Thymus (tissue), 14 donors: Measurements from ENCODE around the gene SHBG. TPM values are rescaled to one million over a fixed set of nuclear protein-coding genes. Genes with fewer than 3 reads are reported as not detected.
A peak's percentile ranks its signal among the peaks of the same experiment; 100 is the strongest.

Source experiments
- DNase-seq, 9 donors: peaks; one replicate each; pipeline ENCODE4 v3.0.0-alpha.2; 2013; ENCODE audit warnings: low spot score in 9 of 9, low read depth in 6 of 9, missing footprints in 1 of 9
- H3K27ac ChIP-seq, 2 donors: one replicate each; pipeline ENCODE4 v1.5.1; 2013; ENCODE audit warnings: control low read depth in 1 of 2, low read depth in 1 of 2, low read length in 1 of 2, mild to moderate bottlenecking in 1 of 2, moderate library complexity in 1 of 2
- H3K27me3 ChIP-seq, 2 donors: one replicate each; pipeline ENCODE4 v1.5.1; 2013; ENCODE audit warnings: low read length in 1 of 2; ENCODE audit not compliant: control insufficient read depth in 2 of 2, insufficient read depth in 1 of 2
- H3K36me3 ChIP-seq, 2 donors: one replicate each; pipeline ENCODE4 v1.5.1; 2013; ENCODE audit warnings: low read length in 1 of 2, mild to moderate bottlenecking in 1 of 2, moderate library complexity in 1 of 2; ENCODE audit not compliant: control insufficient read depth in 2 of 2, insufficient read depth in 2 of 2
- H3K4me1 ChIP-seq, 2 donors: one replicate each; pipeline ENCODE4 v1.5.1; 2013; ENCODE audit warnings: low read length in 2 of 2; ENCODE audit not compliant: control insufficient read depth in 2 of 2, insufficient read depth in 2 of 2
- H3K4me3 ChIP-seq, 2 donors: one replicate each; pipeline ENCODE4 v1.5.1; 2013; ENCODE audit warnings: low read length in 2 of 2, control low read depth in 1 of 2, mild to moderate bottlenecking in 1 of 2
- H3K9me3 ChIP-seq, 2 donors: one replicate each; pipeline ENCODE4 v1.5.1; 2013; ENCODE audit warnings: low read length in 1 of 2, mild to moderate bottlenecking in 1 of 2; ENCODE audit not compliant: control insufficient read depth in 2 of 2, insufficient read depth in 1 of 2
- WGBS: extraction: QIAGEN DNeasy Blood & Tissue Kit; methylation state at CpG from one replicate; pipeline ENCODE4 v1.1.7; 2013; 5-methylcytosine and 5-hydroxymethylcytosine counted together
- long read RNA-seq, 10 donors: transcript quantifications; one replicate each; lab custom pipeline, GENCODE V29; 2026
- polyA plus RNA-seq: library from polyadenylated mRNA; stranded (reverse); fragments of 200-250 nt; gene quantifications from one replicate; pipeline ENCODE4 v1.2.3, GENCODE V29; 2013
- total RNA-seq: library from RNA; stranded (reverse); fragments of 120-200 nt; gene quantifications from one replicate; pipeline ENCODE4 v1.2.4, GENCODE V29; 2013
- donor health status: healthy.

SHBG gene, protein sequence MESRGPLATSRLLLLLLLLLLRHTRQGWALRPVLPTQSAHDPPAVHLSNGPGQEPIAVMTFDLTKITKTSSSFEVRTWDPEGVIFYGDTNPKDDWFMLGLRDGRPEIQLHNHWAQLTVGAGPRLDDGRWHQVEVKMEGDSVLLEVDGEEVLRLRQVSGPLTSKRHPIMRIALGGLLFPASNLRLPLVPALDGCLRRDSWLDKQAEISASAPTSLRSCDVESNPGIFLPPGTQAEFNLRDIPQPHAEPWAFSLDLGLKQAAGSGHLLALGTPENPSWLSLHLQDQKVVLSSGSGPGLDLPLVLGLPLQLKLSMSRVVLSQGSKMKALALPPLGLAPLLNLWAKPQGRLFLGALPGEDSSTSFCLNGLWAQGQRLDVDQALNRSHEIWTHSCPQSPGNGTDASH
- 0.09 TPM for total RNA-seq
- polyA plus RNA-seq = 0.62 TPM
- long read RNA-seq, donor 1 = 0 reads
- long read RNA-seq, donor 2 = 0 reads
- long read RNA-seq, donor 3, partial matches to known transcripts = 16 of 63 reads
- long read RNA-seq, donor 3, other reads (novel, unspliced or antisense) = 46 of 63 reads
- long read RNA-seq, donor 4 = 0 reads
- long read RNA-seq, donor 5, partial matches to known transcripts = 0 of 2 reads
- long read RNA-seq, donor 5, other reads (novel, unspliced or antisense) = 0 of 2 reads
- long read RNA-seq, donor 6 = 0 reads
- long read RNA-seq, donor 7 = 0 reads
- long read RNA-seq, donor 8 = 0 reads
- long read RNA-seq, donor 9 = 0 reads
- long read RNA-seq, donor 10 = 0 reads

DNA sequence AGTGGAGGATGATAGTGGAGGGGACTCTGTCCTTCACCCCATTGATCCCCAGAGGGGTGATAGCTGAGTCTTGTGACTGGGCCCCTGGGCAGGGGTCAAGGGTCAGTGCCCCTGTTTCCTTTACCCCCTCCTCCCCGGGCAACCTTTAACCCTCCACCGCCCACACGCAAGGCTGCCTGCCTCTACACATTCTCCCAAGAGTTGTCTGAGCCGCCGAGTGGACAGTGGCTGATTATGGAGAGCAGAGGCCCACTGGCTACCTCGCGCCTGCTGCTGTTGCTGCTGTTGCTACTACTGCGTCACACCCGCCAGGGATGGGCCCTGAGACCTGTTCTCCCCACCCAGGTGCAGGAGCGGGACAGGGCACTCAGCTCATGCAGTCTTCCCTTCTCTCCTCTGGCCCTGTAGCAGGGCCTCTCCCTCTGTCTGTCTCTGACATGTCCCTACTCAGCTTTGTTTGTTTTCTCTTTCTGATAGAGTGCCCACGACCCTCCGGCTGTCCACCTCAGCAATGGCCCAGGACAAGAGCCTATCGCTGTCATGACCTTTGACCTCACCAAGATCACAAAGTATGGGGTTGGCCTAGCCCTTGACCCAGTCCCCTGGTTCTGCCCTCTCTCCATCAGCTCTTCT, at the start of gene SHBG:
TSS of gene SHBG (plus strand) at position 197 of the 633 bp plus-strand sequence. CDS start at position 235, 38 bp downstream.
- Histone ChIP-seq H3K4me3 (no peak within 1 kb of the TSS), H3K9me3 (no peaks in the 10 kb centered on the region), H3K36me3 (no peaks in the 10 kb centered on the region), H3K27me3 (peaks cover 0 to 8% of the 10 kb centered on the region in 2 donors), H3K4me1 (peaks cover 5 to 22% of the 10 kb centered on the region in 2 donors), H3K27ac (no peak within 1 kb of the TSS)
- WGBS = 96% methylated on average over 13 of the region's 13 CpGs
- no peak for DNase-seq

DNA sequence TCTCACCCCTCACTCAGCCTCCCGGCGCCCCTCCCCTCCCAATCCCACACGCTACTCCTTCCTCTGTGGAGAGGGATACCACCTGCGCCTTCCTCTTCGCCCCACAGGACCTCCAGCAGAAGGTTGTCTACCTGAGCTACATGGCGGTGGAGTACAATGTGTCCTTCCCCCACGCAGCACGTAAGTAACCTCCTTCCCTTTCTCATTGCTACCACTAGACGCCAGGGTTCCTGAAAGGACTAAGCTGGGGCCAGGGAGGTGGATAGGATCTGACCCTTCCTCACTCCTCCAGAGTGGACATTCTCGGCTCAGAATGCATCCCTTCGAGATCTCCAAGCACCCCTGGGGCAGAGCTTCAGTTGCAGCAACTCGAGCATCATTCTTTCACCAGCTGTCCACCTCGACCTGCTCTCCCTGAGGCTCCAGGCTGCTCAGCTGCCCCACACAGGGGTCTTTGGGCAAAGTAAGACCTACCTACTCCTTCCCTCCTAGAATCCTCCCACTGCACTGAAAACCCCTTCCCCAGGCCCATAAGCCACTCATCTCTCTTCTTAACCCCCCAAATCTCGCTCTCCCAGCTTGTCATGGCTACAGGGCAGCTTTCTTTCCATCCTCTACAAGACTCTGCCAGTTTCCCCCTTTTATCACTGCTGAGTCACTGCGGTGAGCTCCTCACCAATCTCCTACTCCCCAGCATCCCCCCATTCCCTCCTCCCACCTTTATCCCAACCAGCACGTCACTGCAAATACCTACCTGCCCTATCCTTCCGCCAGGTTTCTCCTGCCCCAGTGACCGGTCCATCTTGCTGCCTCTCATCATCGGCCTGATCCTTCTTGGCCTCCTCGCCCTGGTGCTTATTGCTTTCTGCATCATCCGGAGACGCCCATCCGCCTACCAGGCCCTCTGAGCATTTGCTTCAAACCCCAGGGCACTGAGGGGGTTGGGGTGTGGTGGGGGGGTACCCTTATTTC, 49.0 kb upstream of the SHBG start:
- Histone ChIP-seq H3K4me1 (peaks cover 23 to 73% of the 10 kb centered on the region in 2 donors), H3K9me3 (peaks cover 0 to 12% of the 10 kb centered on the region in 2 donors), H3K4me3 (peak overlapping the region in 1 of 2 donors; percentile 1), H3K36me3 (peaks cover 43 to 54% of the 10 kb centered on the region in 2 donors), H3K27ac (peak overlapping the region in 1 of 2 donors; percentile 98), H3K27me3 (no peaks in the 10 kb centered on the region)
- 94% methylated on average over 23 of the region's 23 CpGs for WGBS
- DNase-seq = no peak

DNA sequence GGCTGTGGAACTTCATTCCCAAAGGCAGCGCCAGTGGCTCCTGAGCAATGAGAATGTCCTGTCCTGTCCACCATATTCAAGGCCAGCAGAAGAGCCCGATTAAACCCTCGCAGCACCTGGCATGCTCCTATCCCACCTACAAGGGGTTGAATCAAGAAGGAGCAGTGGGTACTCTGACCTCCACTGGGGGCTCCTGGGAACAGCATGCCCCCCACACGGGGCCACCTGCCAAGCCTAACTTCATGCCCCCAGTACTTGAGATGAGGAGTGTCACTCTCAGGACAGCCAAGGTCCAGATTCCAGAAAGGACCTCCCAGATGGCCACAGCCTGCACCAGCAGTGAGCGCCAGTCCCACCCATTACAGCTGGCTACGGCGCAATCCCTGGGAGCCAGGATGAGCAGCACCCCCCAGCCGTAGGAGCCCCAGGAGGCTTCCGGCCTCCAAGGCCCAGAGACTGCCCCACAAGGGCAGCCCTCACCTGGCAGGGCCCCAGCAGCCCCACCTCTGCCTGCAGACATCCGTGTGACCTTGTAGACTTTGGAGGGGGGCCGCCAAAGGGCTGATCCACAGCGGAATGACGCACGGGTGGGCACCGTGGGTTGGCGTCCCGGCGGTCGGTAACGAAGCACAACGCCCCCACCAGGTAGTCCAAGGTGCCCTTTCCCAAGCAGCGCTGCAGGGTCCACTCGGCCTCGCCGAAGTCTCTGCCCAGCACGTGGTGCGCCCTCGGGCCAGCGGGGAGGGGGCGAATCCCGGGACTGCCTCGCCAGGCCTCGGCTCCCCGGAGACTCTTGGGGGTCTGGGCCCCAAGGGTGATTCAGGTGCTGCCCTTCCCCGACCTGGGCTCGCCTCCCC, 47.3 kb upstream of the SHBG start:
- peak overlapping the region; percentile 68 to 91 for H3K4me3 ChIP-seq
- DNase-seq = no peak
- WGBS = 91% methylated on average over 36 of the region's 36 CpGs
- H3K4me1 ChIP-seq = peaks cover 23 to 67% of the 10 kb centered on the region in 2 donors
- no peaks in the 10 kb centered on the region for H3K27me3 ChIP-seq
- H3K27ac ChIP-seq = peak overlapping the region; percentile 96 to 98
- peaks cover 0 to 12% of the 10 kb centered on the region in 2 donors for H3K9me3 ChIP-seq
- H3K36me3 ChIP-seq = peaks cover 38 to 49% of the 10 kb centered on the region in 2 donors

DNA sequence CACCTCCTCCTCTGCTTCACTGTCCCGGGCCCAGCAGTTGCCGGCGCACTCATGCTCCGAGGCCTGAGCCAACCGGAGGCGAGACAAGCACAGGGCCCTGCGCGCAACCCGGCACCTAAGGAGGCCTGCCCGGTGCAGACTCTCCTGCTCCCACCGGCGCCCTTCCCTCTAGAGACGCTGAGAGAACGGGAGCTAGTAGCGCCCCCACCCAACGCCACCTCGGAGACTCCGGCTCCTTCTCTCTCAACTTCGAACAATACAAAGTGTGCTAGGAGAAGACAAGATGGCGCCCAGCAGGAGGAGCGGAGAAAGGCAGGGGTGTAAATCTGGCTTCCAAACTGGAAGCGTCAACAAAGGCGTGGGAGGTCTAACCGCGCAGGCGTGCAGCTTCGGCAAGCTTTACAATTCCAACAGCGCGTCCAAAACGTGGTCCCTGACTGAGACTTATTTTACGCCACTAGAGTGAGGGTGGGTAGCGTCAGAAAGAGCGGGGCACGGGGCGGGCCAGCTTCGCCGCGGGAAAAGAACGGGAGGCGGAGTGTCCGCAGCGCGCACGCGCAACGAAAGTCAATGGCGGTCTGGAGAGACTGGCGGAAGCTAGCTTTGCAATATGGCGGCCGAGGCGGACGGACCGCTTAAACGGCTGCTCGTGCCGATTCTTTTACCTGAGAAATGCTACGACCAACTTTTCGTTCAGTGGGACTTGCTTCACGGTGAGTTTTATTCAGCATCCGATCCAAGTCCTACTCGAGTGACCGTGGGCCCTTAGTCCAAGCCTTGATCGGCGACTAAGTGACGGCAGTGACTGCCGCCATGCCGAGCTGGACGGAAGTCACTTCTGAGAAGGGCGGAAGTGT, 46.5 kb upstream of the SHBG start, which contains the start of gene MPDU1:
TSS of gene MPDU1 (plus strand) at position 600 of the 857 bp plus-strand sequence. CDS start at position 611, 11 bp downstream.
- peaks cover 23 to 69% of the 10 kb centered on the region in 2 donors for H3K4me1 ChIP-seq

DNA sequence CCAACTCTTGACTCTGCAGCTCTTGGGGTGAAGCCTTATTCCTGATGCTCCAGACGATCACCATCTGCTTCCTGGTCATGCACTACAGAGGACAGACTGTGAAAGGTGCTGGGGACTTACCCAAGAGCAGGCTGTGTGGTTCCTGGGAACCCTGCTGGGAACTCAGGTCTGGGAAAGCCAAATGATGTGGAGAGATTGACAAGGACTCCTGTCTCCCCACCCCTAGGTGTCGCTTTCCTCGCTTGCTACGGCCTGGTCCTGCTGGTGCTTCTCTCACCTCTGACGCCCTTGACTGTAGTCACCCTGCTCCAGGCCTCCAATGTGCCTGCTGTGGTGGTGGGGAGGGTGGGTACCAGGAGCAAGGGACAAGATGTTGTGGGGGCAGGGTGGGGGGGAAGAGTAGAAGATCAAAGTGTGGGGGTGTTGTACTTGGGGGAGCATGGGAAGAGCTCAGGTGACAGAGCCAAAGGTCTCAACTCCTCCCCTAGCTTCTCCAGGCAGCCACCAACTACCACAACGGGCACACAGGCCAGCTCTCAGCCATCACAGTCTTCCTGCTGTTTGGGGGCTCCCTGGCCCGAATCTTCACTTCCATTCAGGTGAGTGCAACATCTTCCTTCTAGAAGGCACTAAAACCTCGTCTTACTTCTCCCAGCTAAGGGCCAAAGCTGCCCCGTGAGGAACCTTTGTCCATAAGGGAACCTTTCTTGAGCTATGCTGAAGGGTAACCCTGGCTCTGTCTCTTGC, 43.1 kb upstream of the SHBG start:
- Histone ChIP-seq H3K27me3 (no peaks in the 10 kb centered on the region), H3K36me3 (peaks cover 37 to 56% of the 10 kb centered on the region in 2 donors), H3K4me3 (no peak overlapping the region), H3K9me3 (peaks cover 0 to 12% of the 10 kb centered on the region in 2 donors), H3K27ac (no peak overlapping the region), H3K4me1 (peaks cover 19 to 55% of the 10 kb centered on the region in 2 donors)
- 97% methylated on average over 9 of the region's 9 CpGs for WGBS
- no peak for DNase-seq

More for the DNA sequence above, 46.5 kb upstream of the SHBG start, which contains the start of gene MPDU1:
- H3K27ac ChIP-seq = peak within 1 kb of the TSS; percentile 96 to 98
- H3K4me3 ChIP-seq = peak within 1 kb of the TSS; percentile 68 to 91
- peaks cover 38 to 48% of the 10 kb centered on the region in 2 donors for H3K36me3 ChIP-seq
- no peaks in the 10 kb centered on the region for H3K27me3 ChIP-seq
- peaks cover 0 to 12% of the 10 kb centered on the region in 2 donors for H3K9me3 ChIP-seq
- peak; percentile 91 to 98 (median 95) for DNase-seq
- WGBS = 22% methylated on average over 69 of the region's 69 CpGs

DNA sequence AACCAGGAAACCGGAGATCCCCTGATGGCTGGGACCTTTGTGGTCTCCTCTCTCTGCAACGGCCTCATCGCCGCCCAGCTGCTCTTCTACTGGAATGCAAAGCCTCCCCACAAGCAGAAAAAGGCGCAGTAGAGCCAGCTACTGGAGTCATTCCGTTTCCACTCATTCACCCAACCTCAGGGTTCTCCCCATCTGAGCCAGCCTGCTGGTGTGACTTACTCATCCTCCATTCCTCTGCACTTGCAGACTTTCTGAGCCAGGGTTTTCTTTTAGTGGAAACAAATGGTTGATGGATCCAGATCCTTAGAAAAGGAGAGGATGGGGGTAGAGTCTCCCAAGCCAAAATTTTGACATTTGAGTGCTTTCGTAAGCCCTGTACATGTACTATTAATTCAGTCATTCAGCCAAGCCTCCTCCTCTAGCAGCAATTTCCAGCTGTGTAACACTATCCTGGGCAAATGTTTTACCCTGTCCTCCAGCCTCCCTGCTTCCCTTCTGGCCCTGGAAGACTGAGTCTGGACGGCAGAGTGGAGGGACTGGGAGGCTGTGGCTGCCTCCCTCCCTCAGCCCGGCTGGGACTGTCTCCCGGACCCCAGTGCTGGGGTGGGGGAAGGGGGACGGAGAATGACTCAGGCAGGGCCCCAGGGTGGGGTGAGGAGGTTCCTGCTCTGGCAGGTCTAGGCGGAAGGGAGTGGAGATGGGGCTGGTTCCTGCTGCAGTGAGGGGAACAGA, 42.3 kb upstream of the SHBG start:
- Histone ChIP-seq H3K4me1 (peaks cover 11 to 47% of the 10 kb centered on the region in 2 donors), H3K27ac (peak overlapping the region in 1 of 2 donors; percentile 57), H3K36me3 (peaks cover 45 to 63% of the 10 kb centered on the region in 2 donors), H3K27me3 (no peaks in the 10 kb centered on the region), H3K4me3 (no peak overlapping the region), H3K9me3 (peaks cover 0 to 7% of the 10 kb centered on the region in 2 donors)
- 91% methylated on average over 12 of the region's 12 CpGs for WGBS
- DNase-seq = no peak
